HCT116 (cell line): ENCODE measurements around the gene COX8A. TPM values are rescaled to one million over a fixed set of nuclear protein-coding genes. Genes with fewer than 3 reads are reported as not detected.

Experiments
- ATAC-seq: fragments of 200-7000 bp; cut with Tn5 transposase; 2 replicates; pipeline ENCODE4 v1.9.1; 2020; ENCODE audit warnings: mild to moderate bottlenecking, moderate library complexity
- BruUV-seq: library from RNA; stranded (reverse); fragments of 400-500 nt; replicated peaks from 2 replicates; lab custom pipeline; 2021; lab: Mats Ljungman, UMichigan
- CTCF ChIA-PET: fragments of 300-600 bp; sonication (Branson Sonifier 250); formaldehyde crosslinking; loops from one replicate; lab custom pipeline; 2021; ENCODE audit warnings: antibody characterized with exemption; lab: Charles Lee
- POLR2A ChIA-PET: fragments of 300-600, 350-600 bp; sonication (Branson Sonifier 250); formaldehyde crosslinking; loops from one replicate; lab custom pipeline; 2021; ENCODE audit warnings: antibody characterized with exemption; lab: Charles Lee
- RAD21 ChIA-PET, 2 experiments: fragments of 300-600 bp; sonication (Branson Sonifier 250); formaldehyde crosslinking; loops; one replicate each; lab custom pipeline; 2023; ENCODE audit warnings: low total read pairs in 2 of 2; ENCODE audit not compliant: uncharacterized antibody in 2 of 2, unreplicated experiment in 2 of 2, low non-redundant PET in 1 of 2; lab: Charles Lee
- DNase-seq: peaks from one replicate; pipeline ENCODE4 v3.0.0-alpha.2; 2010; ENCODE audit warnings: low read depth, low spot score
- H2AFZ ChIP-seq: fragments of 200-600 bp; shearing (Covaris generic), sonication (generic); 2 replicates; pipeline ENCODE4 v1.6.1; 2017; ENCODE audit warnings: low read depth, mixed run types, mixed read lengths, antibody characterized with exemption, low read length; ENCODE audit not compliant: poor library complexity, severe bottlenecking
- H3K27ac ChIP-seq: 2 replicates; pipeline ENCODE4 v1.5.1; 2012; ENCODE audit warnings: low read depth, low read length
- H3K27me3 ChIP-seq: fragments of 200-600 bp; sonication (generic); 2 replicates; pipeline ENCODE4 v1.6.1; 2016; ENCODE audit warnings: mixed run types, low read length, mixed read lengths; ENCODE audit not compliant: insufficient read depth
- H3K36me3 ChIP-seq, 2 experiments: fragments of 200-500 bp in 1 of 2; fragments of 200-600 bp in 1 of 2; sonication (Bioruptor generic) in 1 of 2; sonication (generic) in 1 of 2; 2 replicates each; pipeline versions ENCODE4 v1.5.1 to v1.6.1; 2014 to 2016; ENCODE audit warnings: low read length in 2 of 2, inconsistent platforms in 1 of 2, mixed read lengths in 1 of 2, mixed run types in 1 of 2; ENCODE audit not compliant: insufficient read depth in 2 of 2, control insufficient read depth in 1 of 2
- H3K4me1 ChIP-seq, 2 experiments: fragments of 200-600 bp in 1 of 2; sonication (generic) in 1 of 2; 2 replicates each; pipeline versions ENCODE4 v1.5.1 to v1.6.1; 2012 to 2017; ENCODE audit warnings: low read length in 2 of 2, inconsistent platforms in 1 of 2, mild to moderate bottlenecking in 1 of 2, mixed read lengths in 1 of 2, mixed run types in 1 of 2, moderate library complexity in 1 of 2; ENCODE audit not compliant: insufficient read depth in 2 of 2, control insufficient read depth in 1 of 2
- H3K4me2 ChIP-seq: fragments of 200-600 bp; sonication (generic); 2 replicates; pipeline ENCODE4 v1.6.1; 2017; ENCODE audit warnings: mixed run types, low read length, mixed read lengths
- H3K4me3 ChIP-seq, 2 experiments: fragments of 200-600 bp in 1 of 2; sonication (generic) in 1 of 2; replicated peaks in 1 of 2; 2 replicates each; pipeline ENCODE4 v1.5.1; 2011 to 2016; ENCODE audit warnings: low read length in 2 of 2, control low read depth in 1 of 2, low read depth in 1 of 2, mild to moderate bottlenecking in 1 of 2, mixed read lengths in 1 of 2, mixed run types in 1 of 2
- H3K79me2 ChIP-seq: fragments of 200-600 bp; sonication (generic); 2 replicates; pipeline ENCODE4 v1.6.1; 2017; ENCODE audit warnings: mild to moderate bottlenecking, mixed run types, low read length, moderate library complexity, mixed read lengths; ENCODE audit not compliant: insufficient read depth
- H3K9ac ChIP-seq: fragments of 200-600 bp; sonication (generic); 2 replicates; pipeline ENCODE4 v1.6.1; 2016; ENCODE audit warnings: low read length, mixed read lengths
- H3K9me2 ChIP-seq: fragments of 200-600 bp; sonication (generic), shearing (Covaris generic); 2 replicates; pipeline ENCODE4 v1.6.1; 2017; ENCODE audit warnings: mixed run types, mild to moderate bottlenecking, moderate library complexity; ENCODE audit not compliant: insufficient read depth
- H3K9me3 ChIP-seq, 2 experiments: fragments of 200-500 bp in 1 of 2; fragments of 200-600 bp in 1 of 2; sonication (Bioruptor generic) in 1 of 2; sonication (generic) in 1 of 2; 2 replicates each; pipeline ENCODE4 v1.6.1; 2014 to 2017; ENCODE audit warnings: low read length in 2 of 2, mixed read lengths in 2 of 2, inconsistent platforms in 1 of 2, low read depth in 1 of 2, mild to moderate bottlenecking in 1 of 2, mixed run types in 1 of 2, moderate library complexity in 1 of 2; ENCODE audit not compliant: control insufficient read depth in 1 of 2, insufficient read depth in 1 of 2
- H4K20me1 ChIP-seq: fragments of 200-600 bp; sonication (generic), shearing (Covaris generic); 2 replicates; pipeline ENCODE4 v1.6.1; 2017; ENCODE audit warnings: mixed run types, mild to moderate bottlenecking, moderate library complexity; ENCODE audit not compliant: insufficient read depth
- EGR1 ChIP-seq: IDR thresholded peaks from 2 replicates; pipeline ENCODE4 v1.6.1; 2012; ENCODE audit warnings: low read depth
- EZH2phosphoT487 ChIP-seq: fragments of 200-600 bp; IDR thresholded peaks from 2 replicates; pipeline ENCODE4 v1.6.1; 2018; ENCODE audit warnings: antibody characterized with exemption, borderline replicate concordance
- FOSL1 ChIP-seq: IDR thresholded peaks from 2 replicates; pipeline ENCODE4 v1.6.1; 2012; ENCODE audit warnings: low read depth
- SP1 ChIP-seq: IDR thresholded peaks from 2 replicates; pipeline ENCODE4 v1.6.1; 2012; ENCODE audit warnings: low read depth
- YY1 ChIP-seq: IDR thresholded peaks from 2 replicates; pipeline ENCODE4 v1.6.1; 2011; ENCODE audit warnings: low read length, low read depth, moderate library complexity, mild to moderate bottlenecking; ENCODE audit not compliant: insufficient replicate concordance; ENCODE audit errors: extremely low read depth
- ZFX ChIP-seq: fragments of 450-650 bp; IDR thresholded peaks from 2 replicates; pipeline ENCODE4 v1.6.1; 2017
- intact Hi-C: fragments of 100-400 bp; cut with micrococcal nuclease; formaldehyde crosslinking; loops from 2 replicates; pipeline ENCODE4 v1.10.0; 2022
- total RNA-seq: library from RNA; stranded (reverse); gene quantifications from one replicate; pipeline ENCODE4 v1.2.1, GENCODE V29; 2021; ENCODE audit not compliant: unreplicated experiment
- TF ChIP-seq, protein P1 (sequence below): IDR thresholded peaks from 2 replicates; pipeline ENCODE4 v1.6.1; 2012; ENCODE audit warnings: low read depth

COX8A gene
- total RNA-seq, 1 experiment from 2014 or later = 536 TPM

DNA sequence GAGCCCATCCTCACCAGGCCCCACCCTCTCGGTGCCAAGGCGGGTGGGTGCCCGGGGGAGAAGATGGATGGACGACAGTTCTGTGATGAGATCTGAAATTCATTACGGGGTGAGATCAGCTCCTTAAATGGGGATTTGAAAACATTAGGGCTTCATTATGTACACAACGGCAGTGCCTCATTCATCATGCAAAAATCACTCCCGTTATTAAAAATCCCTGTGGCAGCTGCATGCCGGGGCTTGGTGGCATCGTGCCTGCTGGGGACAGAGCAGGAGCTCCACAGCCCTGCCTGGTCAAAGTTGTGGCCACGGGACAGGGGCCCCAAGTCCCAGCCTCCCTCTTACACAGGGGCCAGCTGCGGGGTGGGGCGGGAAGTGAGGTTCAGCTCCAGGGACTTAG is 32.0 kb downstream of the COX8A start:
- Histone ChIP-seq H3K9ac (peak overlapping the region; percentile 65), H3K4me2 (peak overlapping the region; percentile 89), H3K4me3 (0 out of 4 replicates have a peak overlapping the region, but pooled peaks of 1 of the 2 experiments have one; percentile 58), H3K27ac (peak overlapping the region; percentile 77), H3K27me3 (no peaks in the 10 kb centered on the region), H3K79me2 (0 out of 2 replicates have a peak, but pooled peaks cover 3% of the 10 kb centered on the region), H3K9me2 (no peaks in the 10 kb centered on the region), H4K20me1 (no peaks in the 10 kb centered on the region), H3K4me1 (peaks cover 18 to 37% of the 10 kb centered on the region in 2 experiments), H3K36me3 (peaks cover 0 to 6% of the 10 kb centered on the region in 2 experiments; a peak in 1 of 4 replicates), H2AFZ (no peak overlapping the region), H3K9me3 (peaks cover 0 to 9% of the 10 kb centered on the region in 2 experiments; a peak in 1 of 4 replicates)
- ChIA-PET POLR2A (no interaction called here), CTCF (no interaction called here), RAD21 (no interaction called here)
- ATAC-seq (no peak), DNase-seq (no peak)
- TF ChIP-seq FOSL1 (no peak), EGR1 (no peak), EZH2phosphoT487 (no peak), SP1 (no peak), YY1 (no peak), ZFX (no peak)
- TF ChIP-seq, protein P1, sequence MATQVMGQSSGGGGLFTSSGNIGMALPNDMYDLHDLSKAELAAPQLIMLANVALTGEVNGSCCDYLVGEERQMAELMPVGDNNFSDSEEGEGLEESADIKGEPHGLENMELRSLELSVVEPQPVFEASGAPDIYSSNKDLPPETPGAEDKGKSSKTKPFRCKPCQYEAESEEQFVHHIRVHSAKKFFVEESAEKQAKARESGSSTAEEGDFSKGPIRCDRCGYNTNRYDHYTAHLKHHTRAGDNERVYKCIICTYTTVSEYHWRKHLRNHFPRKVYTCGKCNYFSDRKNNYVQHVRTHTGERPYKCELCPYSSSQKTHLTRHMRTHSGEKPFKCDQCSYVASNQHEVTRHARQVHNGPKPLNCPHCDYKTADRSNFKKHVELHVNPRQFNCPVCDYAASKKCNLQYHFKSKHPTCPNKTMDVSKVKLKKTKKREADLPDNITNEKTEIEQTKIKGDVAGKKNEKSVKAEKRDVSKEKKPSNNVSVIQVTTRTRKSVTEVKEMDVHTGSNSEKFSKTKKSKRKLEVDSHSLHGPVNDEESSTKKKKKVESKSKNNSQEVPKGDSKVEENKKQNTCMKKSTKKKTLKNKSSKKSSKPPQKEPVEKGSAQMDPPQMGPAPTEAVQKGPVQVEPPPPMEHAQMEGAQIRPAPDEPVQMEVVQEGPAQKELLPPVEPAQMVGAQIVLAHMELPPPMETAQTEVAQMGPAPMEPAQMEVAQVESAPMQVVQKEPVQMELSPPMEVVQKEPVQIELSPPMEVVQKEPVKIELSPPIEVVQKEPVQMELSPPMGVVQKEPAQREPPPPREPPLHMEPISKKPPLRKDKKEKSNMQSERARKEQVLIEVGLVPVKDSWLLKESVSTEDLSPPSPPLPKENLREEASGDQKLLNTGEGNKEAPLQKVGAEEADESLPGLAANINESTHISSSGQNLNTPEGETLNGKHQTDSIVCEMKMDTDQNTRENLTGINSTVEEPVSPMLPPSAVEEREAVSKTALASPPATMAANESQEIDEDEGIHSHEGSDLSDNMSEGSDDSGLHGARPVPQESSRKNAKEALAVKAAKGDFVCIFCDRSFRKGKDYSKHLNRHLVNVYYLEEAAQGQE = no peak
- intact Hi-C loops = loop anchor here (10.0 kb wide), 1 partner anchor 138 kb away; no protein-coding TSS in a partner anchor
- no TSS peak for BruUV-seq
